VCaP (cell line): ENCODE data around the gene SMYD2.

Experiments used
- H3K27ac ChIP-seq: fragments of 450-650 bp; 2 replicates; pipeline ENCODE4 v1.5.1; 2017
- TF ChIP-seq, protein P1 (sequence below): fragments of 450-650 bp; conservative IDR thresholded peaks from 2 replicates; pipeline ENCODE4 v1.5.1; 2017; ENCODE audit warnings: mild to moderate bottlenecking, moderate library complexity

The SMYD2 gene

DNA sequence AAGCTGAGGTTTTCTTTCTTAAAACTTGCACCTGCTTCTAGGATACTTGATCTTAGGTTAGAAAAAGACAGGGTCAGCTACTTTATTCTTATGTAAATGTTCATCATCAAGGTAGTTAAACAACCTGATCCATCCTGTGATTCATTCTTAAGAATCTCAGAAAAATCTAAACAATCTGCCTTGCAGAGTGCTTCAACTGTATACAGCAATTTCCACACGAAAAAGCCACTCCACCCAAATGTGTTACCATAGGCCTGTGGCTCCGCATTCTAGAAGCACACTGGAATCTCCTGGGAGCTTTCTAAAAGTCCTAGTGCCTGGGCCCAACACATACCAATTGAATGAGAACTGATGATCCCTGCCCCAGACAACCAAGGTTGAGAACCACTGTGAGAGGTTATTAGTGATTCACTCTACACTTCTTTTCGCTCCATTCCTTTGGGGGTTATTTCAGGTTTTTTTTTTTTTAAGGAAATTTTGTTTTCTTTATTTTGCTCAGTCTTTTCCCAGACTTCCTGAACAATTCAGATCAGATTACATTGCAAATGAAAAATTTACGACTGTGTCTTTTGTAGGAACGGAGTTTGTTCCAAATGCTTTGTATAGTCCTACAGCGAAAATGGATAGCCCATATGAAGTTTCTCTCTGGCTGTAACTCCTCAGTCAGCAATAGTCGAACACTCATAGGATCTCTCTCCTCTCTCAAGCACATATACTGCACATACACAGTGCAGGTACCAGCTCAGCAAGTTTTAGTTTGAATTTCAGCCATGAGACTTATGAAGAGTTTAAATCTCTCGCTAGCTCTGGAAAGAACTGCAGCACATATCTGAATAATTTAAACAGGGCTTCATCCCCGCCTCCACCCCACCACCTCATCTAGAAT, 16.1 kb downstream of the SMYD2 start:
- H3K27ac ChIP-seq, result peak overlapping the region; percentile 29
- TF ChIP-seq, protein P1, sequence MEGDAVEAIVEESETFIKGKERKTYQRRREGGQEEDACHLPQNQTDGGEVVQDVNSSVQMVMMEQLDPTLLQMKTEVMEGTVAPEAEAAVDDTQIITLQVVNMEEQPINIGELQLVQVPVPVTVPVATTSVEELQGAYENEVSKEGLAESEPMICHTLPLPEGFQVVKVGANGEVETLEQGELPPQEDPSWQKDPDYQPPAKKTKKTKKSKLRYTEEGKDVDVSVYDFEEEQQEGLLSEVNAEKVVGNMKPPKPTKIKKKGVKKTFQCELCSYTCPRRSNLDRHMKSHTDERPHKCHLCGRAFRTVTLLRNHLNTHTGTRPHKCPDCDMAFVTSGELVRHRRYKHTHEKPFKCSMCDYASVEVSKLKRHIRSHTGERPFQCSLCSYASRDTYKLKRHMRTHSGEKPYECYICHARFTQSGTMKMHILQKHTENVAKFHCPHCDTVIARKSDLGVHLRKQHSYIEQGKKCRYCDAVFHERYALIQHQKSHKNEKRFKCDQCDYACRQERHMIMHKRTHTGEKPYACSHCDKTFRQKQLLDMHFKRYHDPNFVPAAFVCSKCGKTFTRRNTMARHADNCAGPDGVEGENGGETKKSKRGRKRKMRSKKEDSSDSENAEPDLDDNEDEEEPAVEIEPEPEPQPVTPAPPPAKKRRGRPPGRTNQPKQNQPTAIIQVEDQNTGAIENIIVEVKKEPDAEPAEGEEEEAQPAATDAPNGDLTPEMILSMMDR, result no peak

GRCh38 chr1:214300149-214300780, 19.3 kb downstream of the SMYD2 start:
- TF ChIP-seq, protein P1, result no peak

DNA sequence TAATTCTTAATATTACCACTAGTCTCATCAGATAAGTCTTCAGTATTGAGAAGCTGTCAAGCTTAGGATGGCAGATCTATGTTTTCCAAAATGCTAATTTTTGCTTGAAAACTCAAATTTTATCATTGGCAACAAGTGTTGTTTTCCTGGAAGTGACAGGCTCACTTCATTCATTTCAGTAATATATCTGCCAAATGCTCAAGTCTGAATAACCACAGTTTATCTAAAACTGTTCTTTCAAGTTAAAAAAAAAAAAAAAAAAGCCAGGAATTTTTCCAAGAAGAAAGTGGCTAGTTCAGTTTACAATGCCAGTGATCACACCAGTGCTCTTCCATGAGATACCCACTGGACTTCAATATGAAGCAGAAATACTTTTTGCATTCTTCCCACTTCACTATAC, 20.6 kb downstream of the SMYD2 start:
- TF ChIP-seq, protein P1, result no peak
- no peak overlapping the region for H3K27ac ChIP-seq

More at GRCh38 chr1:214300149-214300780, 19.3 kb downstream of the SMYD2 start:
- H3K27ac ChIP-seq, result no peak overlapping the region

DNA sequence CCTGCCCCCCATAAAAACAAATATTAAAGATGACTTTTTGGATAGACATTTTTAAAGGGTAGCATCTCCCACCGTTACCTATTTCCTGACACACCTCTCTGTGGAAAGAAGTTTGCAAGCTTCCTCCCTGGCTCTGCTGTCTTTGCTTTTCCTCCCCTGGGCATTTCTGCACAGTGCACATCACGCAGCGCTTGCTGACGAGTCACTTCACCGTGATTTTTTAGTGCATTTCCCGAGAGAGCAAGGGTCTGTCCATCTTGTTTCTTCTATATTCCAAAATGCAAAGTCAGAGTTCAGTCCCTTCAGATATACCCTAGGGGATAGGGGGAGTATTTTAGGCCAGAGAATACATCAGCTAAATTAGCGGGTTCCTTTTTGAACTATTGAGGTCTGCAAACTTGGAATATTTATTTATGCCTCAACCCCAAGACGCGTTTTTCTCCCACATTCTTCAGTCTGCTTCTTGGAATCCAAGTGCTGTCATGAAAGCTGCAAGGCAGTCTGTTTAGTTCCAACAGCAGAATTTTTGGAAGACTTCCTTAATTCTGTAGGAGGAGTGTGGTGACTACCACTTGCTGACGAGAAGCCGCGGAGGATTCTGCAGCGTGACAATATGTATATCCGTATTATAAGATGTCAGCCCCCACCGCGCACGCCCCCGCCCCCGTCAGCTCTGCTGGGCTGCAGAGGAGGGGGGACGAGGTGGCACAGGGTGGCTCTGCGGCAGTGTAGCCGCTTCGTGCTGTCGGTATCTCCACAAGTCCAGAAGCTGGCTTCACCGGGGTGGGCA, 22.4 kb downstream of the SMYD2 start:
- no peak overlapping the region for H3K27ac ChIP-seq
- TF ChIP-seq, protein P1, result no peak

DNA sequence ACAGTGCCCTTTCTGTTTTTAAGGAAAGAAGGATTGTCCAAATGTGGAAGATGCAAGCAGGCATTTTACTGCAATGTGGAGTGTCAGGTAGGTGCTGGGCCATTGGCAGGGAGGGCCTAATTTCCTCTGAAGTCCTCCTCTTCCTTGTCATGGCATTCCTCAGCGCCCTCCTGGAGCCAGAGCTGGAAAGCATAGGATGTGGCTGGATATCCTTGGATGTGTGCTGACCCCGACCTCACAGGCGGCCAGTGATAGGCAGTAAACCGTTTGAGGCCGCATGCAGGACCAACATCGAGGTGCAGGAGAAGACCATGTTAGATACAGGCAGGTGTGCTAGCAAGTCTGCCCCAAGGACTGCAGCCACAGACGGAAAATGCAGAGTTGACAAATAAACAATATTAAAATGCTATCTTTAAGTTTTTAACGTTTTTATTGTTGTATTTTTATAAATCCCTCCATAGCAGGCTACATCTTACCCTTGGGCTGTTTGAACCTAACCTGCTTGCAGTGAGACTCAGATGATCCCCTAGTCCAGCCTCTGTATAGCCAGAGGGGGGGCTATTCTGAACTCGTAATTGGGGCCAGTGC, 24.3 kb downstream of the SMYD2 start:
- TF ChIP-seq, protein P1, result no peak
- H3K27ac ChIP-seq, result no peak overlapping the region

- no peak overlapping the region for H3K27ac ChIP-seq
- TF ChIP-seq, protein P1, result no peak
Measured at GRCh38 chr1:214306269-214306668, 25.3 kb downstream of the SMYD2 start.
